Effector memory CD8-positive, alpha-beta T cell (primary cell): Measurements from ENCODE around the gene BRICD5.
A peak's percentile ranks its signal among the peaks of the same experiment; 100 is the strongest.

Source experiments
- ATAC-seq: fragments of 150-1000 bp; cut with Tn5 transposase; replicated peaks from 2 replicates; pipeline ENCODE4 v1.10.0; 2021; ENCODE audit warnings: mild to moderate bottlenecking, moderate library complexity
- DNase-seq, 3 experiments: peaks; one replicate each; pipeline ENCODE4 v3.0.0; 2021
- H3K27ac Mint-ChIP-seq, 2 donors: one replicate each; pipeline ENCODE4 v1.8.0; 2022; ENCODE audit warnings: mild to moderate bottlenecking in 2 of 2, mixed read lengths in 2 of 2, moderate library complexity in 2 of 2
- H3K27me3 Mint-ChIP-seq, 2 donors: one replicate each; pipeline ENCODE4 v1.8.0; 2022; ENCODE audit warnings: mixed read lengths in 2 of 2
- H3K36me3 Mint-ChIP-seq: one replicate; pipeline ENCODE4 v1.8.0; 2022; ENCODE audit warnings: mild to moderate bottlenecking, moderate library complexity, mixed read lengths; ENCODE audit not compliant: insufficient read depth
- H3K4me1 Mint-ChIP-seq, 2 donors: one replicate each; pipeline ENCODE4 v1.8.0; 2022; ENCODE audit warnings: low read depth in 2 of 2, mixed read lengths in 2 of 2
- H3K4me3 Mint-ChIP-seq, 2 donors: one replicate each; pipeline ENCODE4 v1.8.0; 2022; ENCODE audit warnings: mild to moderate bottlenecking in 2 of 2, mixed read lengths in 2 of 2, moderate library complexity in 2 of 2
- H3K9me3 Mint-ChIP-seq, 2 donors: one replicate each; pipeline ENCODE4 v1.8.0; 2022; ENCODE audit warnings: mixed read lengths in 2 of 2

The BRICD5 gene

GRCh38 chr16:2233872-2234812, 23.5 kb upstream of the BRICD5 start:
- Mint-ChIP-seq H3K36me3 (peaks cover 21% of the 10 kb centered on the region), H3K9me3 (no peaks in the 10 kb centered on the region), H3K4me3 (no peak overlapping the region), H3K4me1 (peaks cover 0 to 2% of the 10 kb centered on the region in 2 donors), H3K27ac (no peak overlapping the region), H3K27me3 (no peaks in the 10 kb centered on the region)
- ATAC-seq (no peak), DNase-seq (no peak)

GRCh38 chr16:2233046-2233775, 22.5 kb upstream of the BRICD5 start:
- Mint-ChIP-seq H3K4me1 (peaks cover 0 to 2% of the 10 kb centered on the region in 2 donors), H3K27me3 (no peaks in the 10 kb centered on the region), H3K36me3 (peaks cover 24% of the 10 kb centered on the region), H3K9me3 (no peaks in the 10 kb centered on the region), H3K27ac (no peak overlapping the region), H3K4me3 (no peak overlapping the region)
- ATAC-seq (no peak), DNase-seq (no peak)

- Mint-ChIP-seq H3K36me3 (peaks cover 26% of the 10 kb centered on the region), H3K27me3 (no peaks in the 10 kb centered on the region), H3K4me3 (no peak overlapping the region), H3K27ac (no peak overlapping the region), H3K4me1 (peaks cover 0 to 2% of the 10 kb centered on the region in 2 donors), H3K9me3 (no peaks in the 10 kb centered on the region)
- ATAC-seq (no peak), DNase-seq (no peak)
Measured at GRCh38 chr16:2232094-2232990, 21.7 kb upstream of the BRICD5 start.

GRCh38 chr16:2231016-2231931, 20.6 kb upstream of the BRICD5 start:
- no peak for ATAC-seq
- Mint-ChIP-seq H3K4me1 (peaks cover 0 to 5% of the 10 kb centered on the region in 2 donors), H3K36me3 (peaks cover 31% of the 10 kb centered on the region), H3K27me3 (no peaks in the 10 kb centered on the region), H3K9me3 (no peaks in the 10 kb centered on the region), H3K27ac (no peak overlapping the region), H3K4me3 (no peak overlapping the region)
- no peak for DNase-seq

- peaks cover 0 to 10% of the 10 kb centered on the region in 2 donors for H3K4me1 Mint-ChIP-seq
- H3K27me3 Mint-ChIP-seq, result no peaks in the 10 kb centered on the region
- ATAC-seq (no peak), DNase-seq (no peak)
- H3K27ac Mint-ChIP-seq, result no peak overlapping the region
- no peaks in the 10 kb centered on the region for H3K9me3 Mint-ChIP-seq
- H3K36me3 Mint-ChIP-seq, result peaks cover 35% of the 10 kb centered on the region
- no peak overlapping the region for H3K4me3 Mint-ChIP-seq
Measured at GRCh38 chr16:2230376-2230775, 19.7 kb upstream of the BRICD5 start.

- H3K36me3 Mint-ChIP-seq, result peaks cover 35% of the 10 kb centered on the region
- H3K27me3 Mint-ChIP-seq, result no peaks in the 10 kb centered on the region
- H3K9me3 Mint-ChIP-seq, result no peaks in the 10 kb centered on the region
- DNase-seq (no peak), ATAC-seq (no peak)
- peaks cover 3 to 12% of the 10 kb centered on the region in 2 donors for H3K4me1 Mint-ChIP-seq
- H3K4me3 Mint-ChIP-seq, result no peak overlapping the region
- H3K27ac Mint-ChIP-seq, result no peak overlapping the region
Measured at GRCh38 chr16:2229632-2230250, 19.1 kb upstream of the BRICD5 start.

- no peak overlapping the region for H3K4me3 Mint-ChIP-seq
- no peaks in the 10 kb centered on the region for H3K9me3 Mint-ChIP-seq
- ATAC-seq (no peak), DNase-seq (no peak)
- H3K27me3 Mint-ChIP-seq, result no peaks in the 10 kb centered on the region
- peaks cover 9 to 16% of the 10 kb centered on the region in 2 donors for H3K4me1 Mint-ChIP-seq
- peaks cover 33% of the 10 kb centered on the region for H3K36me3 Mint-ChIP-seq
- no peak overlapping the region for H3K27ac Mint-ChIP-seq
Measured at GRCh38 chr16:2229091-2229490, 18.4 kb upstream of the BRICD5 start.

GRCh38 chr16:2228161-2228824, 17.6 kb upstream of the BRICD5 start:
- Mint-ChIP-seq H3K9me3 (no peaks in the 10 kb centered on the region), H3K4me1 (peaks cover 10 to 15% of the 10 kb centered on the region in 2 donors), H3K27ac (no peak overlapping the region), H3K4me3 (no peak overlapping the region), H3K27me3 (no peaks in the 10 kb centered on the region), H3K36me3 (peaks cover 31% of the 10 kb centered on the region)
- DNase-seq (no peak), ATAC-seq (no peak)

- no peak for DNase-seq
- Mint-ChIP-seq H3K4me1 (peaks cover 10 to 17% of the 10 kb centered on the region in 2 donors), H3K27me3 (no peaks in the 10 kb centered on the region), H3K4me3 (no peak overlapping the region), H3K27ac (no peak overlapping the region), H3K9me3 (no peaks in the 10 kb centered on the region), H3K36me3 (peaks cover 33% of the 10 kb centered on the region)
- no peak for ATAC-seq
Measured at GRCh38 chr16:2226918-2227317, 16.3 kb upstream of the BRICD5 start.

- H3K9me3 Mint-ChIP-seq, result no peaks in the 10 kb centered on the region
- ATAC-seq (no peak), DNase-seq (no peak)
- H3K36me3 Mint-ChIP-seq, result peaks cover 32% of the 10 kb centered on the region
- H3K4me3 Mint-ChIP-seq, result no peak overlapping the region
- peaks cover 10 to 17% of the 10 kb centered on the region in 2 donors for H3K4me1 Mint-ChIP-seq
- H3K27me3 Mint-ChIP-seq, result no peaks in the 10 kb centered on the region
- H3K27ac Mint-ChIP-seq, result no peak overlapping the region
Measured at GRCh38 chr16:2226245-2226793, 15.7 kb upstream of the BRICD5 start.

- DNase-seq, result peak in 1 of 3 experiments; percentile 21
- H3K27me3 Mint-ChIP-seq, result no peaks in the 10 kb centered on the region
Measured at GRCh38 chr16:2223942-2224486, 13.4 kb upstream of the BRICD5 start.

More at GRCh38 chr16:2223942-2224486, 13.4 kb upstream of the BRICD5 start:
- Mint-ChIP-seq H3K4me1 (peaks cover 10 to 17% of the 10 kb centered on the region in 2 donors), H3K27ac (peak overlapping the region; percentile 60 to 85), H3K36me3 (peaks cover 19% of the 10 kb centered on the region), H3K9me3 (no peaks in the 10 kb centered on the region), H3K4me3 (peak overlapping the region; percentile 78 to 86)
- peak; percentile 13 for ATAC-seq
